GM23248 (cell line): ENCODE data around the gene HRNR. TPM values are rescaled to one million over a fixed set of nuclear protein-coding genes. Genes with fewer than 3 reads are reported as not detected.
"Not testable (repeated sequence)": the region's sequence is repeated elsewhere in the genome, so short reads cannot be mapped to it uniquely, and the experiment has no call there.

Experiments
- DNase-seq: peaks from one replicate; pipeline ENCODE4 v3.0.0-alpha.2; 2015
- H2AFZ ChIP-seq: fragments of 200-600 bp; sonication (generic); 2 replicates; pipeline ENCODE4 v1.6.1; 2016; ENCODE audit warnings: antibody characterized with exemption
- H3F3A ChIP-seq: fragments of 200-600 bp; sonication (generic); 2 replicates; pipeline ENCODE4 v1.6.1; 2016; ENCODE audit warnings: mild to moderate bottlenecking, antibody characterized with exemption, mixed run types; ENCODE audit not compliant: insufficient read depth
- H3K27ac ChIP-seq: fragments of 200-600 bp; sonication (generic); 2 replicates; pipeline ENCODE4 v1.5.1; 2016; ENCODE audit warnings: mild to moderate bottlenecking
- H3K27me3 ChIP-seq: fragments of 200-600 bp; sonication (generic); replicated peaks from 2 replicates; pipeline ENCODE4 v1.6.1; 2016; ENCODE audit warnings: mild to moderate bottlenecking; ENCODE audit not compliant: insufficient read depth
- H3K36me3 ChIP-seq: fragments of 200-600 bp; sonication (generic); 2 replicates; pipeline ENCODE4 v1.6.1; 2016; ENCODE audit warnings: low read depth, mild to moderate bottlenecking
- H3K4me1 ChIP-seq: fragments of 200-600 bp; sonication (generic); 2 replicates; pipeline ENCODE4 v1.6.1; 2016; ENCODE audit warnings: mild to moderate bottlenecking; ENCODE audit not compliant: insufficient read depth
- H3K4me2 ChIP-seq: fragments of 200-600 bp; sonication (generic); one replicate; pipeline ENCODE4 v1.6.1; 2016; ENCODE audit warnings: mild to moderate bottlenecking; ENCODE audit not compliant: unreplicated experiment
- H3K4me3 ChIP-seq: fragments of 200-600 bp; sonication (generic); 2 replicates; pipeline ENCODE4 v1.5.1; 2016; ENCODE audit warnings: mild to moderate bottlenecking
- H3K79me2 ChIP-seq: fragments of 200-600 bp; sonication (generic); 2 replicates; pipeline ENCODE4 v1.6.1; 2016; ENCODE audit warnings: mild to moderate bottlenecking; ENCODE audit not compliant: insufficient read depth
- H3K9ac ChIP-seq: fragments of 200-600 bp; sonication (generic); 2 replicates; pipeline ENCODE4 v1.6.1; 2016; ENCODE audit warnings: mild to moderate bottlenecking
- H3K9me2 ChIP-seq: fragments of 200-600 bp; sonication (generic); 2 replicates; pipeline ENCODE4 v1.6.1; 2016; ENCODE audit warnings: mixed run types, mild to moderate bottlenecking, moderate library complexity; ENCODE audit not compliant: insufficient read depth
- H3K9me3 ChIP-seq: fragments of 200-600 bp; sonication (generic); one replicate; pipeline ENCODE4 v1.6.1; 2017; ENCODE audit warnings: low read depth
- H4K20me1 ChIP-seq: fragments of 200-600 bp; sonication (generic); 2 replicates; pipeline ENCODE4 v1.6.0; 2016; ENCODE audit not compliant: insufficient read depth
- EZH2 ChIP-seq: fragments of 200-600 bp; sonication (generic); IDR thresholded peaks from 2 replicates; pipeline ENCODE4 v1.6.1; 2018; ENCODE audit warnings: antibody characterized with exemption, mild to moderate bottlenecking; ENCODE audit not compliant: insufficient read depth, poor library complexity, severe bottlenecking
- EZH2phosphoT487 ChIP-seq: fragments of 200-600 bp; sonication (generic); IDR thresholded peaks from 2 replicates; pipeline ENCODE4 v1.6.1; 2018; ENCODE audit warnings: antibody characterized with exemption, moderate library complexity, mild to moderate bottlenecking, low read depth; ENCODE audit not compliant: insufficient read depth
- WGBS, 2 experiments: methylation state at CpG; one replicate each; pipeline ENCODE4 v1.1.6; 2015 to 2017; ENCODE audit warnings: low lambda C conversion rate in 2 of 2, low coverage in 1 of 2; ENCODE audit errors: missing lambda C conversion rate in 2 of 2; 5-methylcytosine and 5-hydroxymethylcytosine counted together
- in situ Hi-C: fragments of 300-500 bp; cut with MboI; formaldehyde crosslinking; loops from 2 replicates; pipeline ENCODE4 v1.15.0; 2020
- polyA plus RNA-seq: library from polyadenylated mRNA; unstranded; fragments of >200 nt; fragmentation: Nextera tagmentation; extraction: Ambion mirVana; gene quantifications from 2 replicates; pipeline ENCODE4 v1.2.1, GENCODE V29; 2016
- total RNA-seq: library from RNA; depleted of rRNA; stranded (reverse); fragments of >200 nt; shearing (Covaris generic); gene quantifications from 2 replicates; pipeline ENCODE4 v1.2.3, GENCODE V29; 2014

The HRNR gene
- total and polyA plus RNA-seq, 2 experiments from 2014 or later = 0.05 TPM; not detected in 1

DNA sequence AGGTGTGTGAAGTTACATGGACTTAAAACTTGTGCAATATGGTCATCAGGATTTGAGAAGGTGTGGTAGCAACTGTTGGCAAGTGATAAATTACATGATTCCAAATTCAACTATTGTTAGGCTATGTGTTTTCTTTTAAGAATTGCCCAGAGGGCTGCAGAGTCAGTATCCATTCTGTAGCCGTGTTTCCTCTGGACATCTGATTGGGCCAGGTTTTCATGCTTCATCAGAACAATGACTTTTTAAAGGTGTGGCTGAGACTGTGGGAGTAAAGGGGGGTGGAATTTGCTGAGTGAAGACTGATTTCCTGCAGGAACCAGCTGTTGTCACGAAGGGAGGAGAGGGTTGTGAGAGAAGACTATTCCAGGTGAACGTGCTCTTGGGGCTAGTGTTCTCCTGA, 1.7 kb upstream of the HRNR start:
- Histone ChIP-seq H3F3A (no peaks in the 10 kb centered on the region), H3K36me3 (no peaks in the 10 kb centered on the region), H3K27me3 (no peaks in the 10 kb centered on the region), H3K4me1 (0 out of 2 replicates have a peak, but pooled peaks cover 3% of the 10 kb centered on the region), H3K9me3 (no peaks in the 10 kb centered on the region), H3K79me2 (no peaks in the 10 kb centered on the region), H3K27ac (no peak overlapping the region), H3K9ac (no peak overlapping the region), H2AFZ (no peak overlapping the region), H3K4me2 (no peak overlapping the region), H4K20me1 (no peaks in the 10 kb centered on the region), H3K9me2 (no peaks in the 10 kb centered on the region), H3K4me3 (no peak overlapping the region)
- in situ Hi-C loops = no loop called here
- peak; percentile 4 for DNase-seq
- WGBS, 2 experiments = 44 to 70% methylated on average over 3 of the region's 3 CpGs
- no peak for TF ChIP-seq EZH2phosphoT487
- no peak for TF ChIP-seq EZH2

DNA sequence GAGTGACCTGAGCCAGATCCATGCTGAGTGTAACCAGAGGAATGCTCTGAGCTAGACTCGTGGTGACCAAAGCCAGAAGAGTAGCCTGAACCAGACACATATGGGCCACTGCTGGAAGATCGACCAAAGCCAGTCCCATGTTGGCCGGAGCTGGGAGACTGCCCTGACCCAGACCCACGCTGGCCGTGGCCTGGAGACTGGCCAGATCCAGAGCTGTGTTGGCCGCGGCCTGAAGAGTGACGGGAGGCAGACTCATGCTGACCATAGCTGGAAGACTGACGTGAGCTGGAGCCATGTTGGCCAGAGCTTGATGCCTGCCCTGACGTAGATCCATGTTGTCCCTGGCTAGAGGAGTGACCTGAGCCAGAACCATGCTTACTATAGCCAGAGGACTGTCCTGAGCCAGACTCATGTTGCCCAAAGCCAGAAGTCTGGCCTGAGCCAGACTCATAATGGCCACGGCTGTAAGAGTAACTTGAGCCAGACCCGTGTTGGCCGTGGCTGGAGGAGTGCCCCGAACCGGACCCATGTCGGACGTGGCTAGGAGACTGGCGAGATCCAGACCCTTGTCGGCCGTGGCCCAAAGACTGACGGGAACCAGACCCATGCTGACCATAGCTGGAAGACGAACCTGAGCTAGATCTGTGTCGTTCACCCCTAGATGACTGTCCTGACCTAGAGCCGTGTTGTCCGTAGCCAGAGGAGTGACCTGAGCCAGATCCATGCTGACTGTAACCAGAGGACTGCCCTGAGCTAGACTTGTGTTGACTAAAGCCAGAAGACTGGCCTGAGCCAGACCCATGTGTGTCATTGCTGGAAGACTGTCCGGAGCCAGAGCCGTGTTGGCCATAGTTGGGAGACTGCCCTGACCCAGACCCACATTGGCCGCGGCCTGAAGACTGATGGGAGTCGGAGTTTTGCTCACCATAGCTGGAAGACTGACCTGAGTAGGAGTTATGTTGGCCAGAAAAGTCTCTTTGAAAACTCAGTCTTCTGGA, 3.5 kb downstream of the HRNR start:
- no peak for TF ChIP-seq EZH2
- no peak for TF ChIP-seq EZH2phosphoT487
- Histone ChIP-seq H3K27me3 (no peaks in the 10 kb centered on the region), H3K4me2 (no peak overlapping the region), H3K4me3 (no peak overlapping the region), H3K9ac (no peak overlapping the region), H3F3A (no peaks in the 10 kb centered on the region), H3K4me1 (no peaks in the 10 kb centered on the region), H3K27ac (no peak overlapping the region), H3K36me3 (no peaks in the 10 kb centered on the region), H3K9me2 (no peaks in the 10 kb centered on the region), H4K20me1 (no peaks in the 10 kb centered on the region), H3K79me2 (no peaks in the 10 kb centered on the region), H3K9me3 (no peaks in the 10 kb centered on the region), H2AFZ (no peak overlapping the region)
- no peak for DNase-seq
- in situ Hi-C loops = no loop called here
- WGBS, 2 experiments = 96 to 97% methylated on average over 29 to 30 of the region's 30 CpGs

- DNase-seq, H3K4me3 ChIP-seq, H3K9me2 ChIP-seq, H3K4me1 ChIP-seq, H3K9ac ChIP-seq, H3K27ac ChIP-seq, H3K9me3 ChIP-seq, H3K4me2 ChIP-seq, H3K27me3 ChIP-seq, H3K79me2 ChIP-seq, H3K36me3 ChIP-seq, in situ Hi-C loops, H4K20me1 ChIP-seq, H2AFZ ChIP-seq, H3F3A ChIP-seq: not testable (repeated sequence)
- WGBS, 2 experiments = 90 to 93% methylated on average over 14 of the region's 14 CpGs
Observed at GRCh38 chr1:152219438-152219837, 4.6 kb downstream of the HRNR start.

- H3K9me3 ChIP-seq = no peaks in the 10 kb centered on the region
- H3K4me3 ChIP-seq = no peak overlapping the region
- no peak overlapping the region for H3K9ac ChIP-seq
- no peaks in the 10 kb centered on the region for H3K9me2 ChIP-seq
- H3K27me3 ChIP-seq = no peaks in the 10 kb centered on the region
- H3K27ac ChIP-seq = no peak overlapping the region
- DNase-seq = no peak
- no peak overlapping the region for H2AFZ ChIP-seq
- in situ Hi-C loops = no loop called here
- no peaks in the 10 kb centered on the region for H3F3A ChIP-seq
- H3K4me1 ChIP-seq = no peaks in the 10 kb centered on the region
- no peaks in the 10 kb centered on the region for H4K20me1 ChIP-seq
- no peak for TF ChIP-seq EZH2phosphoT487
- TF ChIP-seq EZH2 = no peak
- no peak overlapping the region for H3K4me2 ChIP-seq
- no peaks in the 10 kb centered on the region for H3K79me2 ChIP-seq
- no peaks in the 10 kb centered on the region for H3K36me3 ChIP-seq
- WGBS, 2 experiments = 94% methylated on average over 24 of the region's 24 CpGs
Observed at GRCh38 chr1:152218762-152219436, 5.1 kb downstream of the HRNR start.

GRCh38 chr1:152215604-152216003, 8.4 kb downstream of the HRNR start:
- not testable (repeated sequence) for H3K9ac ChIP-seq, H3K4me2 ChIP-seq, H3K27me3 ChIP-seq

GRCh38 chr1:152214911-152215310, 9.1 kb downstream of the HRNR start:
- H3K36me3 ChIP-seq, H3K79me2 ChIP-seq, H3K9me3 ChIP-seq, H3F3A ChIP-seq, H3K27me3 ChIP-seq, H3K9me2 ChIP-seq, H2AFZ ChIP-seq, H4K20me1 ChIP-seq, H3K9ac ChIP-seq, H3K4me2 ChIP-seq, in situ Hi-C loops, H3K4me1 ChIP-seq, H3K4me3 ChIP-seq, H3K27ac ChIP-seq, DNase-seq: not testable (repeated sequence)
- WGBS, 2 experiments = 92 to 95% methylated on average over 14 to 17 of the region's 21 CpGs

More at GRCh38 chr1:152215604-152216003, 8.4 kb downstream of the HRNR start:
- 91 to 92% methylated on average over 5 to 13 of the region's 13 CpGs for WGBS, 2 experiments
- H3K36me3 ChIP-seq, in situ Hi-C loops, H3K9me3 ChIP-seq, H3K79me2 ChIP-seq, DNase-seq, H3K4me1 ChIP-seq, H4K20me1 ChIP-seq, H3K9me2 ChIP-seq, H3K27ac ChIP-seq, H3F3A ChIP-seq, H2AFZ ChIP-seq, H3K4me3 ChIP-seq: not testable (repeated sequence)
